NCI-H69 (cell line): ENCODE measurements around the gene ZFAND2A.
"Not testable (repeated sequence)": the region's sequence is repeated elsewhere in the genome, so short reads cannot be mapped to it uniquely, and the experiment has no call there.

Experiments used
- DNase-seq: peaks from one replicate; lab custom pipeline; 2025; lab: John Stamatoyannopoulos, UW

ZFAND2A gene

DNA sequence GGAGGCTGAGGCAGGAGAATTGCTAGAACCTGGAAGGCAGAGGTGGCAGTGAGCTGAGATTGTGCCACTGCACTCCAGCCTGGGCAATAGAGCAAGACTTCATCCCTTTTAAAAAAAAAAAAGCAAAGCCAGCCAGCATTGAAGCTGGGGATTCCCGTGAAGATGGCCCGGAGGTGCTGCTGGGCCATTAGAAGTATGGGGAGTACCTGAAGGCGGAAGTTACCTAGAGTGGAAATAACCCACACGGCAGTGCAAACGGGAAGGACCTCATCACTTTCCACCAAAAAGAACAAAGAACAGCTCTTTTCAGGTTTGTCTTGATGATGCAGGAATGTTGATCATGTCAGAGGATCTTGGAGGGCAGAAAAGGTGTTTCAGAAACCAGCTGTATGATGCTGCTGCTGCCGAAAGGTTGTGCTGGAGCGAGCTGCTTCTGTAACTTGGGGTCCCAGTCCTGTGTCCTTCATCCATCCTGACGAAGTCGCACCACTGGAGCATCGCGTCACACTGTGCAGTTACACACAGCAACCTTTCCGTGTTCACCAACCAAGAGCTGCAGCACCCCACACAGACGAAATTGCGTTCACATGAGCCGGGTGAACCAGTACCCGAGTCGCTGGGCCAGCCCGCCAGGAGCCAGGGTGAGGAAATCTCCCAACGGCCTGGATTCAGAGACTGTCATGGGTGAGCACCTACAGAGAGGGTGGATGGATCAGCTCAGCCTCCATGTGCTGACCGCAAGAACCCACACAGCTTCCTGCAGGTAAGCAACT is 8.2 kb downstream of the ZFAND2A start:
- DNase-seq, result no peak

- DNase-seq, result no peak
Observed at GRCh38 chr7:1151156-1151555, 8.8 kb downstream of the ZFAND2A start.

GRCh38 chr7:1150400-1151002 is 9.5 kb downstream of the ZFAND2A start:
- no peak for DNase-seq

- no peak for DNase-seq
Observed at GRCh38 chr7:1149351-1149794, 10.6 kb downstream of the ZFAND2A start.

- DNase-seq, result not testable (repeated sequence)
Observed at GRCh38 chr7:1147873-1148272, 12.1 kb downstream of the ZFAND2A start.

- peak; percentile 71 for DNase-seq
Observed at GRCh38 chr7:1144269-1144771, 15.7 kb downstream of the ZFAND2A start.

DNA sequence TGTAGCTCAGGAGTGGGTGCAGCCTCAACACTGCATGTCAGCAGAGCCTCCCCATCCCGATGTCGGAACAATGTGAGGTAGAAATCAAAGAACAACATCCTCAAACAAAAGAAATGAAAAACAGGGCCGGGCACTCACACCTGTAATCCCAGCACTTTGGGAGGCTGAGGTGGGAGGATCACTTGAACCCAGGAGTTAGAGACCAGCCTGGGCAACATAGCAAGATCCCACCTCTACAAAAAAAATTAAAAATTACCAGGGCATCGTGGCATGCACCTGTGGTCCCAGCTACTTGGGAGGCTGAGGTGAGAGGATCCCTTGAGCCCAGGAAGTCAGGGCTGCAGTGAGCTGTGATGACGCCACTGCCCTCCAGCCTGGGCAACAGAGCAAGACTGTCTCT is 17.0 kb downstream of the ZFAND2A start:
- DNase-seq, result not testable (repeated sequence)

DNA sequence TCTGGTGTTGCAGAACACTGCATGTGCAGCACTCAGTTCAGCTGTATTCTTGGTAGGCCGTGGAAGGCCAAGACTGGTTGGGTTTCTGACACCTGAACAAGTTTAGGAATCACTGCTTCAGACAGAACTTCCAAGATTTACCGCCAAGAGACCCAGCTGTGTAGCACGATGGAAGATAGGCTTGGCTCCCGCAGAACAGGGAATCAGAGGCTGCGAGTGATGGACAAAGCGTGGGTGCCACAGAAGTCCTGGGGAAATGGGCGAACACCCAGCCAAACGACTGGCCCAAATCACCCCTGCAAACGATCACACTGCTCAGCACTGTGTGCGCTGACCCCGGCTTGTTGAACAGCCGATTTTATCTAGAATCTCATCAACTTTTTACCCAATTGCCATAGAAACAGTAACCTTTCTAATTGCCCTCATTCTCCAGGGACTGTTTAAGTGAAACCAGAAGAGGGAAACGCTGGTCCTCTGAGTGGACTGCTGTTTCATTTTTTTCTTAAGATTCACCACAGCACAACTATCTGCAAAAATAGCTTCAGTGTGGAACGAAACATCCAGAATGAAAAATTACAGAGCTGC is 17.9 kb downstream of the ZFAND2A start:
- DNase-seq, result no peak

- DNase-seq, result no peak
Observed at GRCh38 chr7:1141651-1142050, 18.3 kb downstream of the ZFAND2A start.

GRCh38 chr7:1140476-1141104 is 19.4 kb downstream of the ZFAND2A start:
- no peak for DNase-seq

GRCh38 chr7:1137517-1138167 is 22.4 kb downstream of the ZFAND2A start:
- DNase-seq, result no peak

DNA sequence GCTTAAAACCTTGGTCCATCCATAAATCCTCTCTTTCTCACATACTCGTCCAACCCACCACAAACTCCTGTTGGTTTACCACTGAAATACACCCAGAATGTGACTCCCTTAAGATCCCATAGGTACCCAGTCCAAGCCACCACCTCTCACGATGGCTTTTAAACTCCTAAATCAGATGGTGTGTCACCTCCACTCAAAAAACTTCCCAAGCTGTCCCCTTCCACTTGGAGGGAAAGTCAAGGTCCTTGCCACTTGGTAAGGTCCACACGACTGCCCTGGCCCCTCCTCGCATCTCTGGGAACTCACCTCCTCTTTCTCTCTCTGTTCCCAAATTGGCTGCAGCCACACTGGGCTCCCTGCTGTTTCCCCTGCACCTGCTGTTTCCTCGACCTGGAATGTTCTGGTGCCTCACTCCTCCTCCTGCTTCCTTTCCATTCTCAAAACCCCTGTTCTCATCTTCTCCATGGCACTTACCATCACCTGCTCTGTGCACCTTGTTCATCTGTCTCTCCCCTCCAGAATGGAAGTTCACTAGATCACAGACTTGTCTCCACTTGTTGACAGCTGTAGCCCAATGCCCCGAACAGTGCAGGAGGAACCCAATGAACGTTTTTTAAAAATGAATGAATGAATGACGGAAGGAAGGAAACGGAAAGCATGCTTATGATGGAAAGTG is 23.0 kb downstream of the ZFAND2A start:
- peak; percentile 82 for DNase-seq

DNA sequence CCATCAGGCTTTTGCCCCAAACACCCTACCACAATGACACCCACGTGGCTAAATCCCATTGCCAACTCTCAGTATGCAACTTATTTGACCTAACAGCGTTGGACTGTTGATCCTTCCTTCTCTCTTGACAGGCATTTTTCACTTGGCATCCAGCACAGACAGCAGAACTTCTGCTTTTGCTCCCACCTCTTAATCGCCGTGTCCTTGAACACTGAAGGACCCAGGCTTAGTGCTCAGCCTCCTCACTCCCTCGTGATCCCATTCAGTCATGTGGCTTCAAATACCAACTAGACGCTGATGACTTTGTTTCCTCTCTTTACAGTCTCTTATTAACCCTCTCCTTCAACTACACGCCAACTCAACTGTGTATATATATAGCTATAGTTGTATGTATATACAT is 25.0 kb downstream of the ZFAND2A start:
- no peak for DNase-seq

GRCh38 chr7:1131471-1132265 is 28.3 kb downstream of the ZFAND2A start:
- peak; percentile 89 for DNase-seq

- DNase-seq, result no peak
Observed at GRCh38 chr7:1130021-1130990, 29.7 kb downstream of the ZFAND2A start.

DNA sequence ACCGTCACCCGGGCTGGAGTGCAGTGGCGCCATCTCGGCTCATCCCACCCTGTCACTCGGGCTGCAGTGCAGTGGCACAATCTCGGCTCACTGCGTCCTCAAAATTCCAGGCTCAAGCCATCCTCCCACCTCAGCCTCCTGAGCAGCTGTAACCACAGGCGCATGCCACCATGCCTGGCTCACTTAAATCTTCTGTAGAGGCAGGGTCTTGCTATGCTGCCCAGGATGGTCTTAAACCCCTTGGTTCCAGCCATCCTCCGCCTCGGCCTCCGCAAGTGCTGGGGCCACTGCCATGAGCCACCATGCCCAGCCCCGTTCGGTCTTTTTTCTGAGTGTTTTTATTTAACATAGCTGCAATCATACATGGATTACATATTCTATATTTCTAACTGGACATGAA is 30.6 kb downstream of the ZFAND2A start:
- no peak for DNase-seq

- no peak for DNase-seq
Observed at GRCh38 chr7:1127001-1127400, 33.0 kb downstream of the ZFAND2A start.

DNA sequence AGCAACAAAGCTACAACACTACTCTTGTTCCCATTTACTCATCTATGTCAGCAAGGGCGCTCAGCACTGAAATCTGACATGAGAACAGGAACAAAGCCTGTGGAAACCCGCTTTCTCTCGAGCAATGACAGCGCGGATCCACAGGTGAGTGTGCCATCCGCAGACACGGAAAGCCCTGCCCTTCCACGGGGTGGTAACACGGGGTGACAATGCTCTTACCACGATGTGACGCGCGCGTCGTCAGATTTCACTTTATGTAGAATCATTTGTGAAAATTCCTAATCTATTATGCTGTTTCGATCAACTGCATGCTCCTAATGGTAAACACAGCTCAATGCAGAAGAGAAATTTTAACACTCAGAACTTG is 34.4 kb downstream of the ZFAND2A start:
- DNase-seq, result no peak

GRCh38 chr7:1124816-1125602 is 35.0 kb downstream of the ZFAND2A start:
- no peak for DNase-seq
